Skeletal muscle satellite cell (primary cell): ENCODE measurements around the gene NBEAL2.

Source experiments
- H3K27me3 ChIP-seq: 2 replicates; pipeline ENCODE4 v1.7.0; 2013; ENCODE audit warnings: low read length; ENCODE audit not compliant: control insufficient read depth, insufficient read depth
- H3K36me3 ChIP-seq: 2 replicates; pipeline ENCODE4 v1.7.0; 2013; ENCODE audit warnings: mild to moderate bottlenecking, control low read depth, low read length; ENCODE audit not compliant: insufficient read depth
- H3K4me1 ChIP-seq: 2 replicates; pipeline ENCODE4 v1.7.0; 2013; ENCODE audit warnings: low read length; ENCODE audit not compliant: control insufficient read depth, insufficient read depth
- H3K4me2 ChIP-seq: 2 replicates; pipeline ENCODE4 v1.7.0; 2013; ENCODE audit warnings: mild to moderate bottlenecking, low read length
- H3K4me3 ChIP-seq: 2 replicates; pipeline ENCODE4 v1.7.0; 2013; ENCODE audit warnings: low read length
- H3K9ac ChIP-seq: 2 replicates; pipeline ENCODE4 v1.7.0; 2013; ENCODE audit warnings: mild to moderate bottlenecking, low read depth, low read length, moderate library complexity
- H3K9me3 ChIP-seq: replicated peaks from 2 replicates; pipeline ENCODE4 v1.7.0; 2013; ENCODE audit warnings: mild to moderate bottlenecking, control low read depth, low read length

Gene NBEAL2

DNA sequence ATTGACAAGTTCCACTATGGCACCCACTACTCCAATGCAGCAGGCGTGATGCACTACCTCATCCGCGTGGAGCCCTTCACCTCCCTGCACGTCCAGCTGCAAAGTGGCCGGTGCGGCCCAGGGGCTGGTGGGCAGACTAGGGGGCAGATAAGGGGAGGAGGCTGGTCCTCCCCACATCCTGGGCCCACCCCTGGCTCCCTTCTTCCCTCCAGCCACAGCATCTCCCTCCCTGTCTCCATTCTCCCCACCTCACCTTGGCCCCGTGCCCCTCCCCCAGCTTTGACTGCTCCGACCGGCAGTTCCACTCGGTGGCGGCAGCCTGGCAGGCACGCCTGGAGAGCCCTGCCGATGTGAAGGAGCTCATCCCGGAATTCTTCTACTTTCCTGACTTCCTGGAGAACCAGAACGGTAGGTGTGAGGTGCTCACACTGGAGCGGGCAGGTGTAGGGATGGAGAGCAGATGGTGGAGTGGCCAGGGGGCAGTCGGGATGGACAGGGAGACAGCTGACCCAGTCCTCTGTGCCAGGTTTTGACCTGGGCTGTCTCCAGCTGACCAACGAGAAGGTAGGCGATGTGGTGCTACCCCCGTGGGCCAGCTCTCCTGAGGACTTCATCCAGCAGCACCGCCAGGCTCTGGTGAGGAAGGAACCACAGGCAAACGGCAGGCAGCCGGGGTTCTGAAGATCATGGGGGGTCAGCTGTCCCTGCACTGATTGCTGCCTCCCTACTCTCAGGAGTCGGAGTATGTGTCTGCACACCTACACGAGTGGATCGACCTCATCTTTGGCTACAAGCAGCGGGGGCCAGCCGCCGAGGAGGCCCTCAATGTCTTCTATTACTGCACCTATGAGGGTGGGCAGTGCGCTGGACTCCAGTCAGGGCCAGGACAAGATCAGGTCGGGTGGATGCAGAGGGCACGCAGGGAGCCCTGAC lies 26.0 kb downstream of the NBEAL2 start:
- Histone ChIP-seq H3K4me3 (no peak overlapping the region), H3K9me3 (no peaks in the 10 kb centered on the region), H3K4me1 (peaks cover 15% of the 10 kb centered on the region), H3K36me3 (peaks cover 3% of the 10 kb centered on the region), H3K4me2 (no peak overlapping the region), H3K9ac (no peak overlapping the region), H3K27me3 (no peaks in the 10 kb centered on the region)

DNA sequence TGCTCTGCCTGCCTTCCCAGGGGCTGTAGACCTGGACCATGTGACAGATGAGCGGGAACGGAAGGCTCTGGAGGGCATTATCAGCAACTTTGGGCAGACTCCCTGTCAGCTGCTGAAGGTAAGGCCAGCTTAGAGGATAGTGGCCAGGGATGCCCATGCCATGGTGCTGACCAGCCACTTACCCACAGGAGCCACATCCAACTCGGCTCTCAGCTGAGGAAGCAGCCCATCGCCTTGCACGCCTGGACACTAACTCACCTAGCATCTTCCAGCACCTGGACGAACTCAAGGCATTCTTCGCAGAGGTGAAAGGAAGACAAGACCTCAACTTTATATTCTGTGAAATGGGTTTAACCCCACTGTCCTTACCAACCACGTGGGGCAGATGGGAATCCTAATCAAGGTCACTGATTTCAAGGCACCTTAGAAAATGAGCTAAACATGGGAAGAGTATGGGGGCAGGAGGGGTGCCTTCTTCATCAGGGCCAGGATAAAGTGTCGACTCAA lies 26.7 kb downstream of the NBEAL2 start:
- H3K36me3 ChIP-seq: peaks cover 2% of the 10 kb centered on the region
- no peaks in the 10 kb centered on the region for H3K27me3 ChIP-seq

DNA sequence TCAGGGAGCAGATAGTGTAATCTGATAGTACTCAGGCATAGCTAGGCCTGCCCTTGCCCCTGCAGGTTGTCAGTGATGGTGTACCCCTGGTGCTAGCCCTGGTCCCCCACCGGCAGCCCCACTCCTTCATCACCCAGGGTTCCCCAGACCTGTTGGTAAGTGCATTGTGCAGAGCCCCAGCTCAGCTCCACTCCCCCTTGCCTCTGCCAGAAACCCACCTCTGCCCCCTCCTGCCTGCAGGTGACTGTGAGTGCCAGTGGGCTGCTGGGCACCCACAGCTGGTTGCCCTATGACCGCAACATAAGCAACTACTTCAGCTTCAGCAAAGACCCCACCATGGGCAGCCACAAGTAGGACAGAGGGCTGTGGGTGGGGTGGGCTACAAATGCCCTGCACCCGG lies 27.5 kb downstream of the NBEAL2 start:
- H3K4me2 ChIP-seq: no peak overlapping the region
- no peak overlapping the region for H3K4me3 ChIP-seq
- H3K27me3 ChIP-seq: no peaks in the 10 kb centered on the region
- no peak overlapping the region for H3K9ac ChIP-seq
- peaks cover 11% of the 10 kb centered on the region for H3K4me1 ChIP-seq
- no peaks in the 10 kb centered on the region for H3K9me3 ChIP-seq
- no peaks in the 10 kb centered on the region for H3K36me3 ChIP-seq

More for the DNA sequence above, 26.7 kb downstream of the NBEAL2 start:
- no peak overlapping the region for H3K4me2 ChIP-seq
- no peak overlapping the region for H3K4me3 ChIP-seq
- H3K9me3 ChIP-seq: no peaks in the 10 kb centered on the region
- no peak overlapping the region for H3K9ac ChIP-seq
- peaks cover 11% of the 10 kb centered on the region for H3K4me1 ChIP-seq

DNA sequence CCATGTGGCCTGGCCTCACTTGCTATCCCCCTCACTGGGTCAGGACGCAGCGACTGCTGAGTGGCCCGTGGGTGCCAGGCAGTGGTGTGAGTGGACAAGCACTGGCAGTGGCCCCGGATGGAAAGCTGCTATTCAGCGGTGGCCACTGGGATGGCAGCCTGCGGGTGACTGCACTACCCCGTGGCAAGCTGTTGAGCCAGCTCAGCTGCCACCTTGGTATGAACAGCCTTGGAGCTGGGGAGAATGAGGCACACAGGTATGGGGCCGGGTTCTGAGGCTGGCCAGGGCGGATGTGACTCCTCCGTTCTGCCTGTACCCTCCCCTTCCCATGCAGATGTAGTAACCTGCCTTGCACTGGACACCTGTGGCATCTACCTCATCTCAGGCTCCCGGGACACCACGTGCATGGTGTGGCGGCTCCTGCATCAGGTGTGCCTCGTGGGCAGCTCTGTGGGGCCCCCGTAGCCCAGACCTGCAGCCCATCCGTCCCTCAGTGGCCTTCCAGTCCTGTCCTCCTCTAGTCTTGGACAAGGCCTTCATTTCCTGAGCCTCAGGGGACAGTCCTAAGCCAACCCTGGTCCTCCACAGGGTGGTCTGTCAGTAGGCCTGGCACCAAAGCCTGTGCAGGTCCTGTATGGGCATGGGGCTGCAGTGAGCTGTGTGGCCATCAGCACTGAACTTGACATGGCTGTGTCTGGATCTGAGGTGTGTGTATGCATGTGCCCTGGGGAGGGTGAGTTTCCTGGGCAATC lies 28.2 kb downstream of the NBEAL2 start:
- Histone ChIP-seq H3K36me3 (no peaks in the 10 kb centered on the region), H3K4me1 (peaks cover 11% of the 10 kb centered on the region), H3K9me3 (no peaks in the 10 kb centered on the region), H3K9ac (no peak overlapping the region), H3K4me3 (no peak overlapping the region), H3K27me3 (no peaks in the 10 kb centered on the region), H3K4me2 (no peak overlapping the region)

DNA sequence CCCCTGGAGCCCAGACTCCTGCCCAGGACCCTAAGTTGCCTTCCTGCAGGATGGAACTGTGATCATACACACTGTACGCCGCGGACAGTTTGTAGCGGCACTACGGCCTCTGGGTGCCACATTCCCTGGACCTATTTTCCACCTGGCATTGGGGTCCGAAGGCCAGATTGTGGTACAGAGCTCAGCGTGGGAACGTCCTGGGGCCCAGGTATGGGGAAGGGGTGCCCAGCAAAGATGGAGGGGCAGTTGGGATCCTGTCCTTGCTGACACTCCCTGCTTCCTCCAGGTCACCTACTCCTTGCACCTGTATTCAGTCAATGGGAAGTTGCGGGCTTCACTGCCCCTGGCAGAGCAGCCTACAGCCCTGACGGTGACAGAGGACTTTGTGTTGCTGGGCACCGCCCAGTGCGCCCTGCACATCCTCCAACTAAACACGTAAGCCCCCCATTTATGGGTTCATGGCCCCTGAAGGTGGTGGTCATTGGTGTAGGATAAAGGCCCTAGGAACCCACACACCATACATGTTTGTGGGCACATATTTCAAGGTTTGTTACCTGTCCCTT lies 28.8 kb downstream of the NBEAL2 start:
- Histone ChIP-seq H3K9me3 (no peaks in the 10 kb centered on the region), H3K4me3 (no peak overlapping the region), H3K27me3 (no peaks in the 10 kb centered on the region), H3K36me3 (no peaks in the 10 kb centered on the region), H3K9ac (no peak overlapping the region), H3K4me1 (peaks cover 11% of the 10 kb centered on the region), H3K4me2 (no peak overlapping the region)

DNA sequence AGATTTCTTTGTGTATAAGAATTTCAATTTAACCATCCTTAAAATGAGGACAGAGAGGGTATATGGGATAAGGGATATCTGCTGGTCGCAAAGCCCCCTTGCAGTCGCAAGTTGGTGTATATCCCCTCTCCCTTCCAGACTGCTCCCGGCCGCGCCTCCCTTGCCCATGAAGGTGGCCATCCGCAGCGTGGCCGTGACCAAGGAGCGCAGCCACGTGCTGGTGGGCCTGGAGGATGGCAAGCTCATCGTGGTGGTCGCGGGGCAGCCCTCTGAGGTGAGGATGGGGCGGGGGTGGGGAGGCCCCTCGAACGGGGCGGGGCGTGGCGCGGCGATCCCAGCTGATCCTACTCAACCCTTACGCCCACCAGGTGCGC lies 29.4 kb downstream of the NBEAL2 start:
- H3K9me3 ChIP-seq: no peaks in the 10 kb centered on the region
- peaks cover under 1% of the 10 kb centered on the region for H3K36me3 ChIP-seq
- peak overlapping the region; percentile 95 for H3K9ac ChIP-seq
- peak overlapping the region; percentile 74 for H3K4me3 ChIP-seq
- H3K4me2 ChIP-seq: peak overlapping the region; percentile 99
- H3K4me1 ChIP-seq: peaks cover 11% of the 10 kb centered on the region
- H3K27me3 ChIP-seq: no peaks in the 10 kb centered on the region

DNA sequence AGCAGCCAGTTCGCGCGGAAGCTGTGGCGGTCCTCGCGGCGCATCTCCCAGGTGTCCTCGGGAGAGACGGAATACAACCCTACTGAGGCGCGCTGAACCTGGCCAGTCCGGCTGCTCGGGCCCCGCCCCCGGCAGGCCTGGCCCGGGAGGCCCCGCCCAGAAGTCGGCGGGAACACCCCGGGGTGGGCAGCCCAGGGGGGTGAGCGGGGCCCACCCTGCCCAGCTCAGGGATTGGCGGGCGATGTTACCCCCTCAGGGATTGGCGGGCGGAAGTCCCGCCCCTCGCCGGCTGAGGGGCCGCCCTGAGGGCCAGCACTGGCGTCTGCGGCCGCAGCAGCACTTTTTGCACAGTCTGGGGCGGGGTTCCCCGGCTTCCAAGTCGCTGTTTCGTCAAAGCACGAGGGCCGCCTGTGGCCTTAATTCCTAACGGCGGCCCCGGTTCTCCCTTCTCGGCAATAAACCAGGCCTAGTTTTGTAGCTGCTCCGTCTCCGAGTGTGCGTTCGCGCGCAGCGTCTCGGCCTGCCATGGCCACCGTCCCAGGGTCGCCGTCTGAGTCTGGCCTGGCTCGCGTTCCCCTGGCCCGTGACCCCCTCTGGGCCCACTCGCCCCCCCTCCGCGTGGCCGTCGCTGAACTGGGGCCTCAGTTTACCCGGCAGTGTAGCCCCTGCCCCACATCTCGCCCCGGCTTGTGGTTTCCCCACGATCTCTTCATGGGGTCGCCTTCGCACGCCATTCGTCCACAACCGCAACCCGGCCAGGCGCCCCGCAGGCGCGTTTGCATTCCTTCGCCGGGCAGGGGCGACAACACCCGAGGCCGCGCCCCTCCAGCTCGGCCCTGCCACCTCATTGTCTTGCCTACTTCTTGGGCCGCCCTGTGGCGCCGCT lies 30.0 kb downstream of the NBEAL2 start:
- Histone ChIP-seq H3K27me3 (no peaks in the 10 kb centered on the region), H3K36me3 (peaks cover 3% of the 10 kb centered on the region), H3K9me3 (no peaks in the 10 kb centered on the region), H3K4me3 (peak overlapping the region; percentile 74), H3K9ac (peak overlapping the region; percentile 95), H3K4me2 (peak overlapping the region; percentile 99), H3K4me1 (peaks cover 11% of the 10 kb centered on the region)

DNA sequence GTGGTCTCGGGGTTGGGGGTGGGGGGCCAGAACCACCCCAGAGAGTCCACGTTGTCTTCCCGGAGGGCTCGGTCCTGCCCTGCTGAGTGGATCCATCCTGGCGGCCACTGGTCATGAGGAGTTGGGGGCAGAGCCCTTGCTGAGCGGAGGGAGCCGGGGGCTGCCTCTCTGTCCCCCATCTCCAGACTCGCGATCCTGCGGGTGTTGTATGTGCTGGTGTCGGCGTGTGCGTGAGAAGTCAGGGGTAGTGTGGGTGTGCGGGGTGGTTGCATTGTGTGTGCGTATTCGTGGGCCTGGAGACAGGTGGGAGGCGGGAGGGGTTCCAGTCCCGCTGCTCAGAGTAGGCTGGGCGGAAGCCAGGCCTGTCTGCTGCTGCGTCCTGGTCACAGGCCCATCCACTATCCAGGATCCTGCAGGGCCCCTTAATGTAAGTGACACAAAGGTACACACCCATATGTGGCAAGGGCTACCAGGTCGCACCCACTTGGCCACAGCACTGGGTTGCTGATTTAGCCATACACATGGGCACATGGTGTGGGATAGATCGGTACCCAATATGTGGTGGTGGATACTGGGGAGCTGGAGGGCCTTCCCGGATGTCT lies 30.7 kb downstream of the NBEAL2 start:
- H3K36me3 ChIP-seq: peaks cover 3% of the 10 kb centered on the region
- peak overlapping the region; percentile 95 for H3K9ac ChIP-seq
- peaks cover 11% of the 10 kb centered on the region for H3K4me1 ChIP-seq
- peak overlapping the region; percentile 74 for H3K4me3 ChIP-seq
- peak overlapping the region; percentile 99 for H3K4me2 ChIP-seq
- no peaks in the 10 kb centered on the region for H3K27me3 ChIP-seq
- H3K9me3 ChIP-seq: no peaks in the 10 kb centered on the region

DNA sequence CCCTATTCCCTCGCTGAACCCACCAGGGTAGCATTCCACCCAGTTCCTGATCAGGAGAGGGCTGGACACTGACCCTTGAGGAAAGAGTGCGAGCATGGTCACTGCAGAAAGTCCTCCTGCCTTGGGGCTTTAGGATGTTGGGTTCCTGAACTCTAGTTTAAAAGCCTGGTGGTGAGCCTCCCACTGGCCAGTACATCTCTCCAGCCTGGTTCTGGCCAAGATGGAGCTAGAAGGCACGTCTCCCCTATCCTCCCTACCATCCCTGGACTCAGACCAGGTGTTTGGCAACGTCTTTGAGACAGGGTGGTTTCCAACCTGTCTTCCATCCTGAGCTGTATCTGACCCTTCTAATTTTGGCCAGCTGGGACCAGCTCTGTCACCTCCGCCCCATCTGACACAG lies 31.4 kb downstream of the NBEAL2 start:
- H3K9me3 ChIP-seq: no peaks in the 10 kb centered on the region
- H3K4me1 ChIP-seq: peaks cover 11% of the 10 kb centered on the region
- peaks cover 3% of the 10 kb centered on the region for H3K36me3 ChIP-seq
- no peak overlapping the region for H3K9ac ChIP-seq
- H3K4me2 ChIP-seq: no peak overlapping the region
- H3K27me3 ChIP-seq: no peaks in the 10 kb centered on the region
- H3K4me3 ChIP-seq: no peak overlapping the region

DNA sequence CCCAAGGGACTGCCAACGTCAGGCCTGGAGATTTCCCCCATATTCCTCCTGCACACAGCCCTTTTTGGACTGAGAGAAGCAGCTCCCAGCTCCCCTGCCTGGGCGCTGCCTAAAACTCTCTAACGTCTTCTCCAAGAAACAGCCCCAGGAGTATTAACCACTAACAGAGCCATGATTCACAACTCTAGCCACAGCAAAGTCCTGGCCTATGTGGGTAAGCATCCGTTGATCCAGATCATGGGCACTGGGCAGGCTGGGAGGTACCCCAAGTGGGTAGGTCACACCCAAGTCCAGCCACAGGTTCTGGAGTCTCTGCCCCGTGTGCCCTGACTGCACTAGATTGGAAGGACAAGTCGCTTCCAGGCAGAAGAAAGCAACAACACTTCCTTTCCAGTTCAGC lies 31.9 kb downstream of the NBEAL2 start:
- no peak overlapping the region for H3K9ac ChIP-seq
- no peak overlapping the region for H3K4me2 ChIP-seq
- H3K9me3 ChIP-seq: no peaks in the 10 kb centered on the region
- no peaks in the 10 kb centered on the region for H3K27me3 ChIP-seq
- peaks cover 16% of the 10 kb centered on the region for H3K4me1 ChIP-seq
- H3K36me3 ChIP-seq: peaks cover 6% of the 10 kb centered on the region
- H3K4me3 ChIP-seq: no peak overlapping the region
